NOMO-1 (cell line): ENCODE data around the gene ABCB7.
"Not testable (repeated sequence)": the region's sequence is repeated elsewhere in the genome, so short reads cannot be mapped to it uniquely, and the experiment has no call there.

Source experiments
- DNase-seq, 2 experiments: peaks; one replicate each; lab custom pipeline; 2025; ENCODE audit not compliant: unreplicated experiment in 2 of 2; lab: John Stamatoyannopoulos, UW

Gene ABCB7

DNA sequence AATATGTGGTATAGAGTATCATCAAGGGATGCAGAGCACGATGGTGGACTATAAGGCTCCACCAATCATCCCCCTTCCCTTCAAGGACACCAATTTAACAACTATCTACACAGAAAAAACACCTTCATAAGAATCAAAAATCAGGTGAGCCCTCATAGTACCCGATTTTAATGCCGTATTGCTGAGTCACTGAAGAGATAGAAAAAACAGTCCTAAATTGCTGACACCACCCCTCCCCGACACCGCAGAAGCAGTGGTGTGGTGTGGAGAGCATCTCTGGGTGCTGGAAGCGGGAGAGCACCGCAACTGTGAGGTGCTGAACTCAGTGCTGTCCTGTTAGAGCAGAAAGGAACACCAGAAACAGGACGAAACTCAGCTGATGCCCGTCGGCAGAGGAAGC is 49.3 kb downstream of the ABCB7 start:
- DNase-seq = no peak

GRCh38 chrX:75096331-75096730 is 59.8 kb downstream of the ABCB7 start:
- peak in 1 of 2 experiments; percentile 0 for DNase-seq

GRCh38 chrX:75086731-75087195 is 69.3 kb downstream of the ABCB7 start:
- DNase-seq = no peak

DNA sequence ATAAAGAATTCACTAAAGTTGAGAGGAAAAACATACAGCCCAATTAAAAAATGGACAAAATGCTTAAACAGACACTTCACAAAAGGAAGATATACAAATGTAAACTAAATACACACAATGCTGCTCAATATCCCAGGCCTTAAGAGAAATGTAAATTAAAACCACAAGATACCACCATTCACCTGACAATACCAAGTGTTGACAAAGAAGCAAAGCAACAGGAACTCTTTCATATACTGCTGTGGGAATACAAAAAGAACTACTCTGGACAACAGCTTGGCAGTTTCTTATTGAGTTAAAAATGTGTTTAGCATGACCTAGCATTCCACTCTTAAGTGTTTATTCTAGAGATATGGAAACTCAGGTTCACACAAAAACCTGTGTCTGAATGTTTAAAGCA is 71.3 kb downstream of the ABCB7 start:
- no peak for DNase-seq

- DNase-seq = no peak
Observed at GRCh38 chrX:75076429-75076828, 79.7 kb downstream of the ABCB7 start.

- DNase-seq = no peak
Observed at GRCh38 chrX:75074475-75074874, 81.6 kb downstream of the ABCB7 start.

- no peak for DNase-seq
Observed at GRCh38 chrX:75071334-75071733, 84.7 kb downstream of the ABCB7 start.

- no peak for DNase-seq
Observed at GRCh38 chrX:75067931-75068330, 88.2 kb downstream of the ABCB7 start.

DNA sequence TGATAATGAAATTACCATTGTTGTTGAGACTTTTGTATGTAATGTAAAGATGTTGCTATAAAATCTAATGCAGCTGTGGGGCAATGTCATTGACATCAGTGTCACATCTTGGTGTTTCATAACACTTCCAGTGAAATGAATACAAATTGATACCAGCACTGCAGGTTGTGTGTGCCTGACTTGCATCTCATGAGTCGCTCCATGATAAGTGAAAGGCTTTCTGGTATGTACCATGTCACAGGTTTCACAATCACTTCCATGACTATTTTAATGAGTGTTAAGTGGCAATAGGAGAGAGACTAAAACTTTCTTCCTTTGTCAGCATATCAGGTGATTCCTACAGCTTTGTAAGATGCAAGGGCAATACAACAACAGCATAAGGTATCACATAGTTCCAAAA is 94.4 kb downstream of the ABCB7 start:
- DNase-seq = no peak

GRCh38 chrX:75051047-75051446 is 105.0 kb downstream of the ABCB7 start:
- DNase-seq = no peak

- DNase-seq = no peak
Observed at GRCh38 chrX:75045369-75045768, 110.7 kb downstream of the ABCB7 start.

DNA sequence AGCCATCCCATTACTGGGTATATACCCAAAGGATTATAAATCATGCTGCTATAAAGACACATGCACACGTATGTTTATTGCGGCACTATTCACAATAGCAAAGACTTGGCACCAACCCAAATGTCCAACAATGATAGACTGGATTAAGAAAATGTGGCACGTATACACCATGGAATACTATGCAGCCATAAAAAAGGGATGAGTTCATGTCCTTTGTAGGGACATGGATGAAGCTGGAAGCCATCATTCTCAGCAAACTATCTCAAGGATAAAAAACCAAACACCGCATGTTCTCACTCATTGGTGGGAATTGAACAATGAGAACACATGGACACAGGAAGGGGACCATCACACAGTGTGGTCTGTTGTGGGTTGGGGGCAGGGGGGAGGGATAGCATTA is 111.9 kb downstream of the ABCB7 start:
- not testable (repeated sequence) for DNase-seq

DNA sequence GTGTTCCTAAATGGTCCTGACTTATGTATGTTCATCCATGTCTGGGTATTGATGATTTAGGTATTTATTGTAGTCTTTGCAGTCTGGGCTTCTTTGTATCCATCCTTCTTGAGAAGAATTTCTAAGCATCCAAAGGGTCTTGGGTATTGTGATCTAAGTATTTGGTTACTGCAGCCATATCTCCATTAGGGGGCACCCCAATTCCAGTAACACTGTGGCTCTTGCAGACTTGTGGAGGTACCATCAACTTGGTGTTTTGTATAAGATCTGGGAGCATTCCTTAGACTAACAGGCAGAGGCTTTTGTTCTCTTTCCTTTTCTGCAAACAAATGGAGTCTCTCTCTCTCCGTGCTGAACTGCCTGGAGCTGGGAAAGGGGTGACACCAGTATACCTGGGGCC is 117.2 kb downstream of the ABCB7 start:
- DNase-seq = no peak
